ENCODE measurements around the gene TNFRSF12A. TPM values are rescaled to one million over a fixed set of nuclear protein-coding genes. Genes with fewer than 3 reads are reported as not detected.

TNFRSF12A gene
- total RNA-seq, 1 donor from 2014 or later, result 914 TPM

- intact Hi-C loops (cut with DNase I), result no loop called here
- TF ChIP-seq CTCF (IDR thresholded peaks at IDR 0.05), result no peak
- H3K27me3 ChIP-seq, result peaks cover 23% of the 10 kb centered on the region
- no peak overlapping the region for H3K27ac ChIP-seq
- DNase-seq (ENCODE audit: low spot score in 2 of 2), result no peak
- no peak overlapping the region for H3K4me3 ChIP-seq
- H3K36me3 ChIP-seq, result no peaks in the 10 kb centered on the region
- H3K9me3 ChIP-seq, result no peaks in the 10 kb centered on the region
- H3K4me1 ChIP-seq, result peaks cover 0 to 5% of the 10 kb centered on the region in 2 donors
Measured at GRCh38 chr16:3013491-3013951, 6.6 kb upstream of the TNFRSF12A start.

- Histone ChIP-seq H3K36me3 (no peaks in the 10 kb centered on the region), H3K27ac (no peak overlapping the region), H3K4me3 (no peak overlapping the region), H3K27me3 (peaks cover 23% of the 10 kb centered on the region), H3K4me1 (peaks cover 0 to 5% of the 10 kb centered on the region in 2 donors), H3K9me3 (no peaks in the 10 kb centered on the region)
- TF ChIP-seq CTCF (IDR thresholded peaks at IDR 0.05), result no peak
- no peak for DNase-seq (ENCODE audit: low spot score in 2 of 2)
- intact Hi-C loops (cut with DNase I), result no loop called here
Measured at GRCh38 chr16:3013998-3014690, 6.0 kb upstream of the TNFRSF12A start.

- Histone ChIP-seq H3K4me3 (no peak overlapping the region), H3K9me3 (no peaks in the 10 kb centered on the region), H3K27ac (no peak overlapping the region), H3K36me3 (no peaks in the 10 kb centered on the region), H3K27me3 (peaks cover 23% of the 10 kb centered on the region), H3K4me1 (peaks cover 0 to 8% of the 10 kb centered on the region in 2 donors)
- no peak for DNase-seq (ENCODE audit: low spot score in 2 of 2)
- intact Hi-C loops (cut with DNase I), result no loop called here
- TF ChIP-seq CTCF (IDR thresholded peaks at IDR 0.05), result no peak
Measured at GRCh38 chr16:3014971-3015370, 5.2 kb upstream of the TNFRSF12A start.

GRCh38 chr16:3015865-3016521, 4.2 kb upstream of the TNFRSF12A start:
- Histone ChIP-seq H3K9me3 (no peaks in the 10 kb centered on the region), H3K4me1 (peaks cover 0 to 9% of the 10 kb centered on the region in 2 donors), H3K36me3 (no peaks in the 10 kb centered on the region), H3K4me3 (no peak overlapping the region), H3K27ac (no peak overlapping the region), H3K27me3 (peaks cover 23% of the 10 kb centered on the region)
- TF ChIP-seq CTCF (IDR thresholded peaks at IDR 0.05), result no peak
- intact Hi-C loops (cut with DNase I), result no loop called here
- no peak for DNase-seq (ENCODE audit: low spot score in 2 of 2)

- intact Hi-C loops (cut with DNase I), result no loop called here
- Histone ChIP-seq H3K27me3 (peaks cover 20% of the 10 kb centered on the region), H3K36me3 (no peaks in the 10 kb centered on the region), H3K9me3 (no peaks in the 10 kb centered on the region), H3K4me1 (peaks cover 0 to 13% of the 10 kb centered on the region in 2 donors), H3K27ac (no peak overlapping the region), H3K4me3 (no peak overlapping the region)
- TF ChIP-seq CTCF (IDR thresholded peaks at IDR 0.05), result no peak
- no peak for DNase-seq (ENCODE audit: low spot score in 2 of 2)
Measured at GRCh38 chr16:3017344-3017743, 2.8 kb upstream of the TNFRSF12A start.

All from ascending aorta (tissue), 2 donors.